Glutamatergic neuron (in vitro differentiated cells): ENCODE results near the gene CYBC1. TPM values are rescaled to one million over a fixed set of nuclear protein-coding genes. Genes with fewer than 3 reads are reported as not detected.

ENCODE experiments used
- DNase-seq: peaks from one replicate; pipeline ENCODE4 v3.0.0; 2022
- H3K27ac Mint-ChIP-seq: one replicate; pipeline ENCODE4 v1.8.0; 2020; ENCODE audit warnings: mild to moderate bottlenecking, mixed read lengths, inconsistent platforms; ENCODE audit not compliant: unreplicated experiment
- H3K27me3 Mint-ChIP-seq: one replicate; pipeline ENCODE4 v1.8.0; 2020; ENCODE audit warnings: mild to moderate bottlenecking, moderate library complexity, mixed read lengths, inconsistent platforms; ENCODE audit not compliant: unreplicated experiment
- H3K36me3 Mint-ChIP-seq: one replicate; pipeline ENCODE4 v1.8.0; 2020; ENCODE audit warnings: mild to moderate bottlenecking, mixed read lengths, inconsistent platforms; ENCODE audit not compliant: unreplicated experiment
- H3K4me1 Mint-ChIP-seq: one replicate; pipeline ENCODE4 v1.8.0; 2020; ENCODE audit warnings: mild to moderate bottlenecking, low read depth, mixed read lengths, inconsistent platforms; ENCODE audit not compliant: unreplicated experiment
- H3K4me3 Mint-ChIP-seq: one replicate; pipeline ENCODE4 v1.8.0; 2020; ENCODE audit warnings: mild to moderate bottlenecking, mixed read lengths, inconsistent platforms; ENCODE audit not compliant: unreplicated experiment
- H3K9me3 Mint-ChIP-seq: one replicate; pipeline ENCODE4 v1.8.0; 2020; ENCODE audit warnings: mild to moderate bottlenecking, moderate library complexity, mixed read lengths, inconsistent platforms; ENCODE audit not compliant: unreplicated experiment
- total RNA-seq: library from RNA; stranded (reverse); fragmentation: NEBNext Ultra II Directional; extraction: Animal tissue kit (Norgen Biotek cat#: 25700); gene quantifications from one replicate; pipeline ENCODE4 v1.2.1, GENCODE V29; 2021; ENCODE audit not compliant: unreplicated experiment
- TF ChIP-seq, protein P1 (sequence below): fragments of 200-600 bp; sonication (generic); IDR thresholded peaks from one replicate; pipeline ENCODE4 v1.5.0; 2021; ENCODE audit not compliant: partially characterized antibody, unreplicated experiment

Gene CYBC1
- total RNA-seq, 1 donor from 2014 or later = 134 TPM

DNA sequence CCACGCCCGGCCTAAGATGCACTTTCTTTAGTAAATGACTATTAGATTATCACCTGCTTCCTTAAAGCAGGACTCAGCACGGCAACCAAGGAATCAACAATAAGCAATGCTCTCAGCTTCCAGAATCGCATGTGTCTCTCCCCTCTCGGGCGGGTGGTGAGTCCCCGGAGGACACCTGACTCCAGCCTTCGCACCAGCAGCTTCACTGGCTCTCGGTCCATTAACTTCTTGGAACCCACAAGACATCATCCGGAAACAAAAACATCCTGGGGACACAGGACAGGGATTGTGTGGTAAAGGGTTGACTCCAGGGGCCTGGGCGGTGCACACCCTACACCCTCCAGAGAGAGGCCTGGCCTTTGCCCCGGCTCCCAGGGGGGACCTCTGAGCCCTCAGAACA lies 56.3 kb downstream of the CYBC1 start:
- Mint-ChIP-seq H3K36me3 (peaks cover 4% of the 10 kb centered on the region), H3K27ac (no peak overlapping the region), H3K27me3 (peaks cover 5% of the 10 kb centered on the region)

DNA sequence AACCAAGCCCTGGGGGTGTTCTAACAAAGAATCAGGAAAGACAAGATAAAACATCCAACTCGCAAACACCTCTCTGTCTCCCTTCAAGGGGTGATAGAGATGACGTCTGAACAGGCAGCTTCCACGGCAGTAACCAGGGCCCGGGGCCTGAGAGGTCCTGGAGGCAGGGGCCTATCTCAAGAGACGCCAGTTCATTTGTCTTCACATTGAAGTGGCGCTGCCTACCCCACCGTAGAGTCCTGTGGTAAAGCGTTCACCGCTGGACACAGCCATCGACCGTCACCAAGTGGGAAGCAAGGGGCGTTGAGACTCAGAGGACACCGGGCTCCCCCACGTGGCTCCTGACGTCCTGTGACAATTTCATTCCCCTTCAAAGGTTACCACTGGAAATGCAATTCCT lies 57.6 kb downstream of the CYBC1 start:
- TF ChIP-seq, protein P1, sequence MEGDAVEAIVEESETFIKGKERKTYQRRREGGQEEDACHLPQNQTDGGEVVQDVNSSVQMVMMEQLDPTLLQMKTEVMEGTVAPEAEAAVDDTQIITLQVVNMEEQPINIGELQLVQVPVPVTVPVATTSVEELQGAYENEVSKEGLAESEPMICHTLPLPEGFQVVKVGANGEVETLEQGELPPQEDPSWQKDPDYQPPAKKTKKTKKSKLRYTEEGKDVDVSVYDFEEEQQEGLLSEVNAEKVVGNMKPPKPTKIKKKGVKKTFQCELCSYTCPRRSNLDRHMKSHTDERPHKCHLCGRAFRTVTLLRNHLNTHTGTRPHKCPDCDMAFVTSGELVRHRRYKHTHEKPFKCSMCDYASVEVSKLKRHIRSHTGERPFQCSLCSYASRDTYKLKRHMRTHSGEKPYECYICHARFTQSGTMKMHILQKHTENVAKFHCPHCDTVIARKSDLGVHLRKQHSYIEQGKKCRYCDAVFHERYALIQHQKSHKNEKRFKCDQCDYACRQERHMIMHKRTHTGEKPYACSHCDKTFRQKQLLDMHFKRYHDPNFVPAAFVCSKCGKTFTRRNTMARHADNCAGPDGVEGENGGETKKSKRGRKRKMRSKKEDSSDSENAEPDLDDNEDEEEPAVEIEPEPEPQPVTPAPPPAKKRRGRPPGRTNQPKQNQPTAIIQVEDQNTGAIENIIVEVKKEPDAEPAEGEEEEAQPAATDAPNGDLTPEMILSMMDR = no peak
- H3K27me3 Mint-ChIP-seq = peaks cover 3% of the 10 kb centered on the region
- H3K27ac Mint-ChIP-seq = no peak overlapping the region
- H3K4me3 Mint-ChIP-seq = no peak overlapping the region
- H3K9me3 Mint-ChIP-seq = peaks cover 6% of the 10 kb centered on the region
- H3K4me1 Mint-ChIP-seq = peaks cover 10% of the 10 kb centered on the region
- peaks cover 4% of the 10 kb centered on the region for H3K36me3 Mint-ChIP-seq
- DNase-seq = no peak

More for the DNA sequence above, 56.3 kb downstream of the CYBC1 start:
- H3K4me1 Mint-ChIP-seq = peaks cover 14% of the 10 kb centered on the region
- no peak for DNase-seq
- H3K4me3 Mint-ChIP-seq = no peak overlapping the region
- H3K9me3 Mint-ChIP-seq = peaks cover 5% of the 10 kb centered on the region
- TF ChIP-seq, protein P1 = no peak

Other genes with a start within 250 kb of the CYBC1 start
- gene CCDC57, start 237.9 kb downstream of the CYBC1 start, total RNA-seq = 40.7 TPM
- gene SLC16A3, start 221.7 kb downstream of the CYBC1 start, total RNA-seq = 15.6 TPM
- 211 TPM for gene CSNK1D, start 177.1 kb downstream of the CYBC1 start, total RNA-seq
- gene CD7, start 133.1 kb downstream of the CYBC1 start, total RNA-seq = 0.27 TPM
- gene SECTM1, start 117.0 kb downstream of the CYBC1 start, total RNA-seq = 0.29 TPM
- not detected for gene TEX19, start 91.5 kb downstream of the CYBC1 start, total RNA-seq
- 7.2 TPM for gene UTS2R, start 79.0 kb downstream of the CYBC1 start, total RNA-seq
- 58.7 TPM for gene HEXD, start 32.4 kb downstream of the CYBC1 start, total RNA-seq
- 23.0 TPM for gene OGFOD3, start 32.2 kb downstream of the CYBC1 start, total RNA-seq
- gene NARF, start 8.0 kb upstream of the CYBC1 start, total RNA-seq = 177 TPM
- gene FOXK2, start 69.0 kb upstream of the CYBC1 start, total RNA-seq = 95.7 TPM
- gene WDR45B, start 197.7 kb upstream of the CYBC1 start, total RNA-seq = 60.4 TPM
- 14.6 TPM for gene RAB40B, start 247.9 kb upstream of the CYBC1 start, total RNA-seq